ENCODE results near the gene CTH. TPM values are rescaled to one million over a fixed set of nuclear protein-coding genes. Genes with fewer than 3 reads are reported as not detected.

The CTH gene
- total and polyA plus RNA-seq, 2 experiments from 2014 or later: 31.0 to 34.3 TPM

- Histone ChIP-seq H3K27me3 (ENCODE audit: insufficient read depth) (no peaks in the 10 kb centered on the region), H3K4me1 (ENCODE audit: insufficient read depth) (peaks cover 12% of the 10 kb centered on the region), H2AFZ (no peak overlapping the region), H3K36me3 (ENCODE audit: insufficient read depth) (peaks cover 59% of the 10 kb centered on the region), H3K27ac (ENCODE audit: low read depth) (no peak overlapping the region), H3K4me3 (no peak overlapping the region), H3F3A (replicated peaks; ENCODE audit: low read depth) (no peaks in the 10 kb centered on the region), H4K20me1 (replicated peaks; ENCODE audit: insufficient read depth) (no peaks in the 10 kb centered on the region; the same call in 1 of the 2 replicates), H3K4me2 (no peak overlapping the region), H3K79me2 (replicated peaks; ENCODE audit: insufficient read depth) (no peaks in the 10 kb centered on the region), H3K9me2 (ENCODE audit: insufficient read depth) (no peaks in the 10 kb centered on the region)
- Mint-ChIP-seq H3K27ac (no peak overlapping the region; the same call in 1 of the 2 replicates), H3K4me1 (peaks cover 22% of the 10 kb centered on the region), H3K9me3 (no peaks in the 10 kb centered on the region), H3K4me3 (no peak overlapping the region), H3K27me3 (ENCODE audit: insufficient read depth, low read depth, poor library complexity) (no peaks in the 10 kb centered on the region), H3K36me3 (ENCODE audit: low read depth) (peaks cover 86% of the 10 kb centered on the region)
- ATAC-seq: no peak
- TF ChIP-seq ZNF331 (CRISPR knock-in tag; IDR thresholded peaks at IDR 0.05; ENCODE audit: low read depth): no peak
- no peak for TF ChIP-seq ETS1 (IDR thresholded peaks at IDR 0.05)
- no peak for TF ChIP-seq ZNF114 (CRISPR knock-in tag; IDR thresholded peaks at IDR 0.05)
- TF ChIP-seq JUNB (IDR thresholded peaks at IDR 0.05; ENCODE audit: unreplicated experiment): no peak
- TF ChIP-seq POLR2AphosphoS5 (IDR thresholded peaks at IDR 0.05; ENCODE audit: low read depth): no peak
- no peak for DNase-seq (ENCODE audit: low spot score)
These were observed 18.2 kb downstream of the CTH start for GRCh38 chr1:70429219-70429618.

- H3K79me2 ChIP-seq (replicated peaks; ENCODE audit: insufficient read depth): no peaks in the 10 kb centered on the region
- DNase-seq (ENCODE audit: low spot score) (no peak), ATAC-seq (no peak)
- no peak overlapping the region for H2AFZ ChIP-seq
- H3K4me1 Mint-ChIP-seq: peaks cover 22% of the 10 kb centered on the region
- H3K4me2 ChIP-seq: no peak overlapping the region
- H3K36me3 ChIP-seq (ENCODE audit: insufficient read depth): peaks cover 62% of the 10 kb centered on the region
- no peak overlapping the region for H3K4me3 Mint-ChIP-seq
- H3K9me3 Mint-ChIP-seq: no peaks in the 10 kb centered on the region
- no peaks in the 10 kb centered on the region for H3K27me3 ChIP-seq (ENCODE audit: insufficient read depth)
- peaks cover 12% of the 10 kb centered on the region for H3K4me1 ChIP-seq (ENCODE audit: insufficient read depth)
- H3K36me3 Mint-ChIP-seq (ENCODE audit: low read depth): peaks cover 85% of the 10 kb centered on the region
- H4K20me1 ChIP-seq (replicated peaks; ENCODE audit: insufficient read depth): no peaks in the 10 kb centered on the region; the same call in 1 of the 2 replicates
- H3K27ac Mint-ChIP-seq: no peak overlapping the region
- no peak overlapping the region for H3K27ac ChIP-seq (ENCODE audit: low read depth)
- H3K4me3 ChIP-seq: no peak overlapping the region
- H3K27me3 Mint-ChIP-seq (ENCODE audit: insufficient read depth, low read depth, poor library complexity): no peaks in the 10 kb centered on the region
- no peaks in the 10 kb centered on the region for H3F3A ChIP-seq (replicated peaks; ENCODE audit: low read depth)
- no peaks in the 10 kb centered on the region for H3K9me2 ChIP-seq (ENCODE audit: insufficient read depth)
- TF ChIP-seq CREB1 (CRISPR knock-in tag; IDR thresholded peaks at IDR 0.05; ENCODE audit: low read depth) (no peak), ETS1 (IDR thresholded peaks at IDR 0.05) (no peak), ZNF114 (CRISPR knock-in tag; IDR thresholded peaks at IDR 0.05) (no peak), EZH2 (IDR thresholded peaks at IDR 0.05; ENCODE audit: low read depth, unreplicated experiment) (no peak), EZH2phosphoT487 (IDR thresholded peaks at IDR 0.05; ENCODE audit: unreplicated experiment) (no peak), REST (IDR thresholded peaks at IDR 0.05; ENCODE audit: unreplicated experiment) (no peak), POLR2AphosphoS5 (IDR thresholded peaks at IDR 0.05; ENCODE audit: low read depth) (no peak), ZNF462 (CRISPR knock-in tag; IDR thresholded peaks at IDR 0.05) (no peak)
These were observed 18.7 kb downstream of the CTH start for GRCh38 chr1:70429757-70430156.

All from GM23338 (cell line).